GM21529 (cell line): ENCODE measurements around the gene TRAPPC12.
"Not testable (repeated sequence)": the region's sequence is repeated elsewhere in the genome, so short reads cannot be mapped to it uniquely, and the experiment has no call there.

Source experiments
- ATAC-seq: cut with Tn5 transposase; IDR thresholded peaks from one replicate; pipeline ENCODE4 v1.9.1; 2021; ENCODE audit not compliant: unreplicated experiment

Gene TRAPPC12

DNA sequence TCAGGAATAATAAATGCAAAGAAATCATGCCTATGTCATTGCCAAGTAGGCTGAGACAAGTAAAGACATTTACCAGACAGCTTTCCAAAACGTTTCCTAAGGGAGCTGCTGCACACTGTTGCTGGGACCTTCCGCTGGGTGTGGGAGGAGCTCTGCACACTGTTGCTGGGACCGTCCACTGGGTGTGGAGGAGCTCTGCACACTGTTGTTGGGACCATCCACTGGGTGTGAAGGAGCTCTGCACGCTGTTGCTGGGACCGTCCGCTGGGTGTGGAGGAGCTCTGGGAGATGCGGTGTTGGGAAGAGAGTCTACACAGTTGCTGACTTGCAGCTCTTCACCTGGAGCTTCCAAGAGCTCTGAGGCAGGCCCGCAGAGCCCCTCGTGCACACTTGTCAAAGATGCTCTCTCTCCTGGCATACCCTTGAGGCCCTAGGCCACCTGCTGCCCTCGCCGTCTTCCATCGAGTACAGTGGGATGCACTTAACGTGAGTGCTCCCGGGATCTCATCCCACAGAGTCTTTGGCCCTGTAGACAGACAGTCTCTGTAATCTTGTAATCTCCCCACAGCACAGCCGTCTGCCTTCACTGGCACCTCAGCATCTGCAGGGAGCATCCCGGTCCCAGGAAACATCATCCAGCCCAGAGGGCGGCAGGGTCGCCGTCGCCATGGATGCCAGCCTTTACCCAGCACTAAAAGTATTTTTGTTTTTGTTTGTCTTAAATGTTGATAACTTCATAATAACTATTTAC, 51.4 kb downstream of the TRAPPC12 start:
- no peak for ATAC-seq

DNA sequence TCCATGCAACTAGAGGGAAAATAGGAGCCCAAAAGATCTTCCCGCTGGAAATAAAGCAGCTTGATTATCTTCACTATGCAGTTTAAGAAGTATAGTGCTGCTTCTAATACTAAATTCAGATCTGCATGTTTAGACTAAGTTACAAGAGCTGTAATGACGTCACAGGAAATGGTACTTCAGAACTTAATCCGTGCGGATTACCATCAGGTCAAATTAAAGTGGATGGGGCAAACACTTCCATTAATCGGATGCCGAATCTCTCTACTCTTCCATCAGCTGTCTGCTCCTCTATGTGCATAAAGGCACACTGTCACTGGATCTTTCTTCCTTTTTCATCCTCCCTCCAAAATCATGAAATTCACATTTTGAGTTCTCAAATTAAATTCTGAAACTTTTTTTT, 52.6 kb downstream of the TRAPPC12 start:
- ATAC-seq = no peak

DNA sequence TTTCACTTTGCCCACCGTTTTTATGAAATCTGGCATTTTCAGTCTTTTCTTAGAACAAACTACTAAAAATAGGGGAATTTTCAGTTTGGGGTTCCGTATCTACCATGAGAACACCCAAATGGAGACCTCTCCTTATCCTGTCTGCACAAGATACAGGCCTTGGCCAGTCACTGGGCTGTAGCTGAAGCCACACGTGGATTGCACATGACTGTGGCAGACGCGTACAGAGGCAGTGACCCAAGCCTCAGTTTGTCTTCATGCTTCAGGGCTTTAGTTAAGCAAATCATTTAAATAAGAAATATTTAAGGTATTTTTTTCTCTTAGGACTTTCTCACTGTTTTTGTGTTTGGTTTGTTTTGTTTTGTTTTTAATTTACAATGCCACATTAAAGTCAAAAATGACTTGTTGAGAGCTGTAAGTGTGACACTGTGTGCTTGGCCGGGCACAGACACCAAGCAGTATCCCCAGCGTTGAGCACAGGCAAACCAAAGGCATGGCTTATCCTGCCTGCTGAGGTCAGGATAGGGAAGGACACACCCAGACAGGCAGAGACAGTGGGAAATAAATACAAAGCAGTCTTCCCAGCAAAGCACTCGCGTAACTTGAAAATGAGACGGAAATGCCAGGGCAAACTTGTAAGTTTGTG, 53.3 kb downstream of the TRAPPC12 start:
- no peak for ATAC-seq

DNA sequence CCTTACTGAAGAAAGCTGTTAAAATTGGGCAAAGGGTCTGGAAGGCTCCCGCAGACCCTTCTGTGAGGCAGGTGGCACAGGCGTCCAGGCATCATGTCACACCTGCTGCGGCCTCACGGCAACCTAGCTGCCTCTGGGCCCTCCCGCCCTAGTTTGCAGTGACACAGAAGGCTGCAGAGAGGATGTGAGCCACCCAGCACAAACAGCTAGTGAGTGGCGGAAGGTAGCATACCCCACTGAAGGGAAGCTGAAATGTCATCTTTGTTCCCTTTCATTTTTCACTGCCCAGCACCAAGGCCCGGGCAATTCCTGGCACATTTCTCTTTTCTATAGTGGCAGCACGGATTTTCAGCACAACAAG, 53.8 kb downstream of the TRAPPC12 start:
- no peak for ATAC-seq

DNA sequence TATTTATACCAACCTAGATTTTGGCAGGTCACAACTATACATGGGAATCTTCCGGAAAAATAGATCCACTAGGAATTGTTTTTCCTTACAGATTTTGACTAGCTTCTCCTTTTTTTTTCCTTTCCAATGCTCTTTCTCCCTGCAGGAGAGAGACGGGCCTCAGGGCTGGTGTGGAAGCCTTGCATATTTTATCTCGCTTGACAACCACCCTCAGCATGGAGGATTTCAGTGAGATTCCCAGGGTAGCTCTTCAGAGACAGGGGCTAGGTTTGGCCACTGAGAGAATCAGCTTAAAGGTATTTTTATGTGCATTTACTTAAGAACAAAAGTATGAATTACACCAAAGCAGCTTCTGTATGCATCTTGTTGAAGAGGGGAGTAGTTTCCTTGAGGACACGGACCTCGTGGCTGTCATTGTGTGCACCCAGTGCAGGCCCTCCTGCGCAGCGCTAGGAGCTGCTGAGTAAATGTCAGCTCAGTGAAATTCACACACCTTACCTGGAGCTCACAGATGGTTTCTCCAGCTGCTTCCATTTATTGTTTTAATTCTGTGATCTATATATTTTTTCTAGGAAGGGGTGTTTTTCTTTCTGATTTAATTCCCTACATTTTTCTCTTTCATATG, 54.4 kb downstream of the TRAPPC12 start:
- ATAC-seq = no peak

DNA sequence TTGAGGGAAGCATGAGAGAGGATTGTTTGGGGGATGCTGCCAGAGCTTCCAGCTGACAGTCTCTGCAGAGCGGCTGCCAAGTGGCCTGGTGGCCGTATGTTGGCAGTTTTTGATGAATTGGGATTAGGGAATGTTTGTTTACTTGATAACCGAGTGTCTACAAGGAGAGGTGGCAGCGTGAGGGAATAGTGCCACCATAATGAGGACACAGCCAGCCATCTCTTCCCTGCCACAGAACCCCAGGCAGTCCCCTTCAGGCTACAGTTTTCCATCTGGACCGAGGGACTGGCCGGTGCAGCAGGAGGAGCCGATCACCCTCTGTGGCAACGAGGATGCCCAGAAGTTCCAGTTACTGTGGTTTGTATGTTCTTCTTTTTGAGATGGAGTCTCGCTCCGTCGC, 55.2 kb downstream of the TRAPPC12 start:
- ATAC-seq = no peak

DNA sequence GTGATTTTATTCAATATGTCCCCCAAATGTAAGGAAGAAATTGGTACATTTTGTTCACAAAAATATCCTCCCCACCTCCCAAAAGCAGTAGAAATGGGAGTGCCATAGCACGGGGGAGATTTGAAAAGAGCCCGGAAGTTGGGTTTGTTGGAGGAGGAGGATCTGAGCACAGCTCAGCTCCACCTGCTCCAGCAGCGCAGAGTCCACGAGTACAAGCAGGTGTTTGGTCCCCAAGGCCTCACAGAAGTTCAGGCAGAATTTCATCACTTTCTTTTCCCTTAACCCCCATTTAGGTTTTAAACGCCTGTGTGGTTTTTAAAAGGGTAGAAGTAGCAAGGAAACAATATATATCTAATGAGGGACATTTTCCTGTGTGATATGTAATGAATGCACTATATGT, 56.0 kb downstream of the TRAPPC12 start:
- ATAC-seq = no peak

DNA sequence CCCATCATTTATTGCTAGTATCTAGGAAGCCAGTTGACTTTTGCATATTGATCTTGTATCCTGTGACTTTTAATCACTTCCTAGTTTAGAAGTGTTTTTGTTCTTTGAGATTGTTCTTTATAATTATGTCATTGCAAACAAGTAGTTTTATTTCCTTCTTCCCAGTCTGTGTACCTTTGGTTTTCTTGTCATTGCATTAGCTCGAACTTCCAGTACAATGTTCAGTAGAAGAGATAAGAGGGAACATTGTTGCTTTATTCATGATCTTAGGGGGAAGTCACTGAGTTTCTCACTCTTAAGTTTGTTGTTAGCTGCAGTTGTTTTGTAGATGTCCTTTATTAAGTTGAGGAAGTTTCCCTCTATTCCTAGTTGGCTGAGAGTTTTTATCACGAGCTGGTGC, 61.0 kb downstream of the TRAPPC12 start:
- ATAC-seq = no peak

DNA sequence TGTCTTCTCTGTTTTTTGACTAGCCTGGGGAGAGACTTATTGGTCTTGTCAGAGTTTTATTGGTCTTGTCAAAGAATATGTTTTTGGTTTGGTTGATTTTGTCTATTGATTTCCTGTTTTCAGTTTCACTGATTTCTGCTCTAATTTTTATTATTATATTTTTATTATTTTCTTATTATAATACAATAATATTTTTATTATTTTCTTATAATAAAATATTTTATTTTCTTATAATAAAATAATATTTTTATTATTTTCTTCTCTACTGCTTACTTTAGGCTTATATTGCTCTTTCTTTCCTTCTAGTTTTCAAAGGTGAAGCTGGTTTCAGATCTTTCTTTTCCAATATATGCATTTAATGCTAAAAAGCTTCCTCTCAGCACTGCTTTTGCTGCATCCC, 62.0 kb downstream of the TRAPPC12 start:
- no peak for ATAC-seq

DNA sequence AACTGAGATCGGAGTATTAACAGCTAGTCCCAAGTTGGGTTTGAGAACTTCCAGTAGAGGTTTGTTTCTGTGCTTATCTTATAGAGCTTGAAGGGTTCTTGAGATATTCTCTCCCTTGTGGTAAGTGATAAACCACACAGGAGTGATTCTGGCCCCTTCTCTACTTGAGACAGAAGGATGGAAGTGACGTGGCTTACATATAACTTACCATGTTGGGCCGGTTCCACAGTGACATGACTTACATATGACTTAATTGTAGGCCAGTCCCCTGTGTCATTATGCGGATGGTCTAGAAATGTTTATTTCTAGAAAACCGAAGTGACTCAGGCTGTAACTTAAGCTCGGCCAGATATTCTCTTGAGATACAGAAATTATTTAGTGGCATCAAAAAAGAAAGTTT, 62.7 kb downstream of the TRAPPC12 start:
- ATAC-seq = peak; percentile 80

DNA sequence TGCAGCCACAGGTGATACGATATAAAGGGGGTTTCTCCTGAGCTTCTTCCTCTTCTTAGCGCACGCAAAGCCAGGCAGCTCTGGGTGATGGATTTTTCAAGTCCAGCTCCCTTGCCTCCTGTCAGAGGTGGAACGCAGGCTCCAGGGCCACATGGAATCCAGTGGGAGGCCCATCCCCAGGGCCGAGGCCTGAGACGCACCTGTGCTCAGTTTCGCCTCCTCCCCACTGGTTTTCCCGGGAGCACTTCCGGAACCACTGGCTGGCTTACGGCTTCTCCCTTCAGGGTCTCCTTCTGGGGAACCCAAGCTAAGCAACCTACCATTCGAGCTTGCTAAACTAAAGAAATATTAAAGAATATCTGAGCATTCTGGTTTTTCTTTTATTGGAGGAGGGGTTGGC, 63.6 kb downstream of the TRAPPC12 start:
- ATAC-seq = no peak

DNA sequence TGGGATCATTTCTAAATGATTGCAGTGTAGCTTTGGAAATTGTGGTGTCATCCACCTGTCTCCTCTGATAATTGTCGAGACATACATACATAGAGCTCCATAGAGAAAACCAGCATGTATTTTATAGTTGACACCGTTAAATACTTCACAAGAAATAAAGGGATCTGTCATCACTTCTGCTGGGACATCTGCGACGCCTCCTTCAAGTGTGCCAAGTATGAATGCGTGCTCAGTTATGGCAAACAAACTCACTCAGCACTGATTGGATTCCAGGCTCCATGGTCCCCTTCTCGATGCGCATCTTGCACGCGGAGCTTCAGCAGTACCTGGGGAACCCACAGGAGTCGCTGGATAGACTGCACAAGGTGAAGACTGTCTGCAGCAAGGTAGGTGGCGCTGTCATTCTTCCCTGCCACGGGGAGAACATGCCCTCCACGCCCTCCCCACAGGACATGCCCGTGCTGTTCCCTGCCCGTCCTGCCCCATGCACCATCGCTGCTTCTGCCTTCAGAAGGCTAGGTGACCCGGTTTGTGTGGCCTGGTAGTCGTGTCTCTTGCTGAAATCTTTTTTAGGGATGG, 64.1 kb downstream of the TRAPPC12 start:
- no peak for ATAC-seq

DNA sequence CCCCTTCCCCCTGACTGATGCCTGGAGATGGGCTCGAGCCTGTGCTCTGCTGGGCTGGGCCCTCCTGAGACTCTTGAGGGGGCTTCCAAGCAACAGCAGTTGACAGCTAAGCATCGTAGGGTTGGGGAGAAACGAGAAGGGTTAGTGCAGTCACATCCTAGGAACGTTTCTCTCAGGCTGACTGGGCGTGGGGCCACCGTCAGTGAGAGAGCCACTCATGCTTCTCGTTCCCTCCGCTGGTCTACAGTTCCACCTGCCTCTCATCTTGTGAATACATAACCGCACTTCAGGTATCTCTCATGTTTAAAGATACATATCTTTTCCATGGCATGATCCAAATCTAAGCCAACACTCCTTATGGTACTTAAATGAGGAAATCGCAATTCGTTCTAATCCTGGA, 66.4 kb downstream of the TRAPPC12 start:
- ATAC-seq = no peak

DNA sequence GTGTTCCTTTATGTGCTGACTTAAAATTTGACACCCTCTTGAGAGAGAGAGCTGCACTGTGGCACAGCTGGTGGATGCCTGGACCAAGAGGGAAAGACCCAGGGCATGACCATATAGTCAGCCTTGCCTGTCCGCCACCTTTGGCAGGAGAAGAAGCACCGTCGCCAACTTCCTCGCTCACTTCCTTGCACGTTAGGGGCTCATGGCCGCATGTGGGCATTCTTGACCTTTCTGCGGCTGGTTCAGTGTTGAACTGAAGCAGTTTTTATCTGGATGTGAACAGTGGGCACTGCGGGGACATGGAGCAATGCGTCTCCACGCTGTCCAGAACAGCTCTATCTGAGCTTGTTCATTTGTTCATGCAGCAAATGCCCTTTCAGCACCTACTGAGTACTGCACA, 66.9 kb downstream of the TRAPPC12 start:
- ATAC-seq = no peak

DNA sequence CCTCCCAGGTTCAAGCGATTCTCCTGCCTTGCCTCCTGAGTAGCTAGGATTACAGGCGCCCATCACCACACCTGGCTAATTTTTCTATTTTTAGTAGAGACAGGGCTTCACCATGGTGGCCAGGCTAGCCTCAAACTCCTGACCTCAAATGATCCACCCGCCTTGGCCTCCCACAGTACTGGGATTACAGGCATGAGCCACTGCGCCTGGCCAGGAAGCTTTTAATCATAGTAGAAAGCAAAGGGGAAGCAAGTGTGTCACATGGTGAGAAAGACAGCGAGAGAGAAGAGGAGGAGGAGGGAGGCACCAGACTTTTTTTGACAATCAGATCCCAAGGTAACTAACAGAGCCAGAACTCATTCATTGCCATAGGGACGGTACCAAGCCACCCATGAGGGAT, 67.7 kb downstream of the TRAPPC12 start:
- ATAC-seq = not testable (repeated sequence)

DNA sequence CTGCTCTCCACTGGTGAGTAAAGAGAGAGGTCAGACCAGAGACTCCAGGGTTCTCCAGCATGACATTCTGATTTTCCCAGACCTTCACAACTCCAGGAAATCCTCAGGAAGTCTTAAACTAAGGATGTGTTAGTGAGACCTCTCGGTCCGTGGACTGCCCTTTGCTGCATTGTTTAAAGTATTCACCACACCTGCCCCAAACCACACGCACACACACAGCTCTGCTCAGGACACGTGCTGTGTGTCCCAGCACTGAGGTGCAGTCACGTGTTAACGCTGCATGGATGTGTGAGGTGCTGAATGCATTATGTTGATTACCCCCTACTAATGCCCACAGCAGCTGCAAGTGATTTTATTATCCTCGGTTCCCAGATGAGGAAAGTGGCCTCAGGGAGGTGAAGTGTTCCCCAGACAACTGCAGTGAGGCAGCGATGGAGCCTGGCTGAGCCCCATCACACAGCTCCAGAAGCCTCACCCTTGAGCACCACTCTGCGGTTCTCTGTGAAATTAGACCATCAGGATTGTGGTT, 68.4 kb downstream of the TRAPPC12 start:
- no peak for ATAC-seq

DNA sequence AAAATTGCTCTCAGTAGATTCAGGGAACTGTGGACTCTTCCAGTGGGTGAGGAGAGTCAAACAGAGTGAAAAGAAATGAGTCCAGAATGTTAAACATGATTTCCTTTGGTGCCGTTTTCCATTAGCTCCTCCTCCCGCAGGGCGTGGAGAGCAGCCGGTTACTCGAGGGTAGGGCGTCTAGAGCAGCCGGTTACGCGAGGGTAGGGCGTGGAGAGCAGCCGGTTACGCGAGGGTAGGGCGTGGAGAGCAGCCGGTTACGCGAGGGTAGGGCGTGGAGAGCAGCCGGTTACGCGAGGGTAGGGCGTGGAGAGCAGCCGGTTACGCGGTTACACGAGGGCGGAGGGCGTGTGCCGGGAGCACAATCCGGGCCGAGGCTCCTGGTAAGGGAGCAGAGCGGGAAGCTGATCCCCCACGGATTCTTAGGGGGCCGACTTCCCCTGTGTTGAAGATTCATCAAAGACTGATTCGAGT, 69.0 kb downstream of the TRAPPC12 start:
- not testable (repeated sequence) for ATAC-seq

DNA sequence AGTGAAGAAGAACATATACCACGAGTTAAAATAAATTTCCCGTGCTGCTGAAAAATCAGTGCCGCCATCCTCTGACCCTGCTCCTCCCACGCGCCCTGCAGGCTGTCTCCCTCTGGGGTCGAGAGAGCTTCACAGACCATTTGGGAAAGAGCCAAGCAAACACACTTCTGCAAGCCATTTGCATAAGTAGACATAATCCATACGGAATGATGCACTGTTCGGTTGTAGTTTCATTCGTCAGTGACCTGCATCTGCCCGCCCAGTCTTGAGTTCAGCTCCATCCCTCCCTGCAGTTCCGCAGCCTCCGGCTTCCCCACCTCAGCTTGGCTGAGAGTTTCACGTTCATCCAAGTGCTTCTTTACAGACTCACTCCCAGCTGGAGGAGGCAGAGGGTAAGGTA, 69.6 kb downstream of the TRAPPC12 start:
- no peak for ATAC-seq

DNA sequence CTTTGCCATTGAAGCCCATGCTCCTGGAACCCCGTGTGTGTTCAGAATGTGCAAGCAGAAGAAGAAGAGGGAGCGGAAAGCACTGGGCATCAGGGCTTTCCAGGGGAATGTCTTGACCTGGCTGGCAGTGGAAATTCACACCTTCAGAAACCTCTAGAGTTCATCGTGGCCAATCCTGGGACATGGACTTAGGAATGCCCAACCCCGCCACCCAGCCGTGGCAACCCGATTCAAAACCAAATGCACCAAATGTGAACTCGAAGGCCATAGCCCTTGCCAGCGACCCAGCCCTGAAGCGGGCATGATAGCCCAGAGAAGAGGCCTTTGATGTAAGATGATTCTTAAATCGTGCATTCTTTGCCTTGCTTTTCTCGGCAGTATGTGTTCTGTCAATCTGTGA, 70.4 kb downstream of the TRAPPC12 start:
- no peak for ATAC-seq

DNA sequence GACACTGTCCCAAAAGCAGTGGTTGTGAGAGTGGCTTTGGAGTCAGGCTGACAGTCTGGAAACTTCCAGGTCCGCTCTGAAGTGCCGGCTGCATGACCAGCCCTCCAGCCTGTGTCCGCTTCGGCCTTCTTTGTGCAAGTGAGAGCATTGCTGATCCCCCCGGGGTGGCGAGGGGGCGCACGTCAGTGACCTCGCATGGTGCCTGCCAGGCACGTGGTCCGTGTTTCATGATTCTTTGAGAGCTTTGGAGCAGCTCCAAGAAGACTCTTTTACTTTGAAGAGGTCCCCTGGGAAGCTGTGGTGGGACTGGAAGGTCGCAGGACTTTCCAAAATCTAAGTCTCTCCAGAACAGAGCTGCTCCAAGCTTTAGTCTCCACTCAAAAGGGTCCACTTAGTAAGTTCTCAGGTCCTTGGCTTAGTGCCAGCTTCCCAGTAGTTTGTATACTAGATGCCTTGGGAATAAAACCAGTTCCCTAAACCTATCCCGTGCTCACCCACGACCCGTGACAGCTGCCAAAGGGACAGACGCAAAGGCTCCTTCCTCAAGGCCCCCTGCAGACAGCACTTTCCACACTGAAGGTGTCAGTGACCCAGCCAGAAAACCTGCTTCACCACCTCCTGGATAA, 71.0 kb downstream of the TRAPPC12 start:
- no peak for ATAC-seq

DNA sequence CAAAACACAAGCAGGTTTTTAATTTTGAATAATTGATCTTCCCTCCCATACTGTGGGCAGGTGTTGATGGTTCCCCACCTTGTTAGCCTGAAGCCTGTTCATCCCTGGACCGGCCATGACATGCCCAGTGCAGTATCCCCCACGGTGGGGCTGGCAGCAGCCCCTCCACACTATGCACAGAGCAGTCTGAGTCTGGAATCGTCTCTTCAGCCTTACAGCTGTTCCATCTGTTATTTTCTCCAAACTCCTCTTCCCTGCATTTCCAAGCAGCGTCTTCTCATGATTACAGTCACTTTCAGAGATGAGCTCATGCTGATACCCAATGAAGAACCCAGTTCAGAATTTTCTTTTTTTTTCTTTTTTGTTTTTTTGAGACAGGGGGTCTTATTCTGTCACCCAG, 71.7 kb downstream of the TRAPPC12 start:
- ATAC-seq = no peak
